Right lobe of liver (tissue), 6 donors: ENCODE data around the gene RBM23. TPM values are rescaled to one million over a fixed set of nuclear protein-coding genes. Genes with fewer than 3 reads are reported as not detected.

ENCODE experiments used
- ATAC-seq, 4 donors: fragments of 200-7000 bp; cut with Tn5 transposase; one replicate each; pipeline ENCODE4 v1.9.1; 2020; ENCODE audit warnings: mild to moderate bottlenecking in 4 of 4, moderate library complexity in 4 of 4
- DNase-seq, 3 donors: peaks; one replicate each; pipeline ENCODE4 v3.0.0-alpha.2; 2020
- H3K27ac ChIP-seq, 3 donors: fragments of 200-600 bp; one replicate each; pipeline ENCODE4 v1.8.0; 2022
- H3K27me3 ChIP-seq, 2 donors: fragments of 200-600 bp; one replicate each; pipeline ENCODE4 v1.8.0; 2022
- H3K36me3 ChIP-seq, 4 donors: fragments of 200-600 bp; sonication (generic) in 1 of 4; one replicate each; pipeline versions ENCODE4 v1.5.1 to v1.8.0; 2017 to 2022; ENCODE audit warnings: control low read depth in 1 of 4
- H3K4me1 ChIP-seq, 4 donors: fragments of 200-600 bp; sonication (generic) in 1 of 4; one replicate each; pipeline versions ENCODE4 v1.5.1 to v1.8.0; 2017 to 2022; ENCODE audit warnings: control low read depth in 1 of 4
- H3K4me3 ChIP-seq, 3 donors: fragments of 200-600 bp; one replicate each; pipeline ENCODE4 v1.8.0; 2022
- H3K9me3 ChIP-seq, 4 donors: fragments of 200-600 bp; sonication (generic) in 1 of 4; one replicate each; pipeline versions ENCODE4 v1.5.1 to v1.8.0; 2017 to 2022; ENCODE audit warnings: control low read depth in 1 of 4
- CTCF ChIP-seq, 4 donors: fragments of 200-600 bp in 3 of 4; fragments of 450-650 bp in 1 of 4; IDR thresholded peaks; one replicate each; pipeline versions ENCODE4 v1.5.1 to v1.8.0; 2016 to 2022; ENCODE audit warnings: antibody characterized with exemption in 4 of 4, mild to moderate bottlenecking in 2 of 4
- POLR2A ChIP-seq: fragments of 450-650 bp; IDR thresholded peaks from one replicate; pipeline ENCODE4 v1.6.1; 2017; ENCODE audit warnings: antibody characterized with exemption, mild to moderate bottlenecking
- WGBS: methylation state at CpG from one replicate; pipeline ENCODE4 v1.1.6; 2018; ENCODE audit warnings: low coverage, low lambda C conversion rate; ENCODE audit not compliant: insufficient coverage; ENCODE audit errors: missing lambda C conversion rate; 5-methylcytosine and 5-hydroxymethylcytosine counted together
- intact Hi-C, 2 donors: fragments of 100-400 bp; cut with DNase I; formaldehyde crosslinking; loops; one replicate each; pipeline versions ENCODE4 v1.11.2 to v1.14.1; 2022
- total RNA-seq, 6 experiments: library from RNA; depleted of rRNA in 2 of 6; stranded (reverse); fragments of >200 nt in 2 of 6; fragmentation: NEBNext Ultra II Directional in 3 of 6; extraction: Animal tissue kit (Norgen Biotek cat#: 25700) in 3 of 6; gene quantifications; one replicate each; pipeline versions ENCODE4 v1.1.0 to v1.2.4, GENCODE V29; 2016 to 2023
- donor health status: DM: no; HTN: yes; CAD: no.
- donor health status: DM: no; HTN: no; CAD: no.
- donor health status: DM: no; HTN: no; CAD: no.
- donor health status: DM: no; HTN: yes; CAD: no.
- donor health status: DM: no; HTN: yes; CAD: no.

Gene RBM23
- total RNA-seq, 6 experiments from 2014 or later: 22.2 to 38.0 (median 34.0) TPM

DNA sequence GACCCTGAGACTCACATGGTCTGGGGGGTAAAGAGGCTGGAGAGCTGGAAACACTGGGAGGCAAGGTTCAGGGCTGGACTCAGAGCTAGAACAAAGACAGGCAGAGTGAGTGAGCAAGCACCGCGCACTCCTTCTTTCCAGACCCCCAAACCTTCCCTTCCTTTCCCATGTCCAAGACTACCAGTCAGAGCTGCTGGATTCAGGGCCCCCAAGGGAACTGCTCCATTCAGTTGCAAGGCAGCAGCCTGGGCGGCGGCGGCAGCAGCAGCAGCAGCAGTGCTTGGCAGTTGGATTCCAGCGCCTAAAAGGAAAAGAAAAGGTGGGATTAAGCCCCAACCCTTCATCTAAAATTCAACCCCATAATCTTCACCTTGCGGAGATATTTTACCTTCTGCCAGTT is 17.1 kb downstream of the RBM23 start:
- TF ChIP-seq POLR2A (no peak), CTCF (IDR thresholded peaks at IDR 0.05) (no peak)
- Histone ChIP-seq H3K27ac (no peak overlapping the region), H3K9me3 (no peaks in the 10 kb centered on the region), H3K36me3 (peaks cover 11 to 53% (median 29%) of the 10 kb centered on the region in 4 donors), H3K4me3 (no peak overlapping the region), H3K4me1 (peaks cover 0 to 24% (median 12%) of the 10 kb centered on the region in 4 donors), H3K27me3 (no peaks in the 10 kb centered on the region)
- no peak for DNase-seq
- 100% methylated on average over 1 of the region's 7 CpGs for WGBS
- ATAC-seq: no peak
- intact Hi-C loops: no loop called here

DNA sequence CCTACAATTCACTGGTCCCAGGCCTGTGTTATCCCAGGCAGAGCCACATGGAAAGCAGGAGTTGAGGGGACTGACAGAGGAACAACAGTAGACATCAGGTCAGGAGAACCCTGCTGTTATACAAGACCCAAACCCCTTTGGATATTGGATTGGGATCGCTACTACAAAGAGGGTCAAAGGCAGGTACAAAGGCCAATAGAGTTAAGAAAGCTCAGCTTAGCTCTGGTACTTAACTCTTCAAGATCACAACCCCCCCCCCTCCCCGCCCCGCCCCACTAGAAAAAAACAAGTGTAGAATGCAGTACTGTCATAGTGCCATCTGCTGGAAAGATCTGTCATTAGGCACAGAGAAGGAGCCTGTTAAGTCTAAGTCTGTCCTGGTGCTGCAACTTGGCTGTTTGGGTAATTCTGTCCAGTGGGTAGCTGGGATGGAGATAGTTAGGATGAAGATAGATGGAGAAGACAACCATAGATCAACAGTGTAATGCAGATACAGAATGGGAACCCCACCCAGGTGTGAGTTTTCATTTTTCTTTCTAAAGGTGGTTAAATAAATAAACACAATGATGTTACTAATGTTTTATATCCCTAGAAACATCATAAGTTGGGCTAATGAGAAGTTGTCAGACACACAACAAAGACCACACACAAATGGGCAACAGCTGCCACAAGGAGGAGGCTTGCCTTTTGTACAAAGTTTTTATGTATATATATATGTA is 18.7 kb downstream of the RBM23 start:
- no peak for DNase-seq

DNA sequence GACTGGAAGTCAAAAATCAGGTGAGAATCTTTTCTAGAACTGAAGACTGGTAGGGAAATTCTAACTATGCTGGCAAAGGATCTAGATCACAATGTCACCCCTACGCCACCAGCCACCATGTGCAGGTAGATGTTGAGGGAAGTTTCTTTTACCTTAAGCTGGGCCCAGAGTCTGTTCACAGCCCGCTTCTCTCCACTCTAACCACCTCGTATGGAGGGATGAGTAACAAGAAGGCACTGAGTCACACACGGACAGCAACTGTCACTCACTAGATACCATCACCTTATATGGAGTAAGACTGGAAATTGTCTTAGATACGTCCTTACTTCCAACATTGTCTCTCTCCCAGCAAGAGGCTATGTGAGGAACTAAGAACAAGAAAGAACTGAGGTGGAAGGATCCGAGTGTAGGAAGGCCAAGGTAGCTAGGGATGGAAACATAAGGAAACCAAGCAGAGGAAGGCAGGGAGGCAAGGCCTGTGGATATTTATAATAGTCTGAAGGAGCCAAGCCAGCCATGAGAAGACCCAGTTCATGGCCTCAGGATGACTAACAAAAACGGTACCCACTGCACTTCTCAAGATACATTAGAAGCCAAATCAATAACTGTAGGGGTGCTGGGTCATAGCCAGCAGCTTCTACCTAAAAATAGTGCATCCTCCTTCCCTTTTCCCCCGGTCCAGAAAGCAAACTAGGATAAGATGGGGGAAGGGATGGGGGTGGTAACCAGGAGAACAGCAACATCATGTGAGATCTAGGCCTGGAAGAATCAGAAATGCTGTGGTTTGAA is 20.5 kb downstream of the RBM23 start:
- Histone ChIP-seq H3K27ac (no peak overlapping the region), H3K27me3 (no peaks in the 10 kb centered on the region), H3K4me3 (no peak overlapping the region), H3K9me3 (no peaks in the 10 kb centered on the region), H3K4me1 (peaks cover 0 to 9% (median 4%) of the 10 kb centered on the region in 4 donors), H3K36me3 (peaks cover 0 to 22% (median 9%) of the 10 kb centered on the region in 4 donors)
- TF ChIP-seq POLR2A (no peak), CTCF (IDR thresholded peaks at IDR 0.05) (no peak)
- ATAC-seq (no peak), DNase-seq (no peak)
- intact Hi-C loops: no loop called here
- WGBS: 65% methylated on average over 7 of the region's 8 CpGs

More for the DNA sequence above, 18.7 kb downstream of the RBM23 start:
- H3K4me3 ChIP-seq: no peak overlapping the region
- no peaks in the 10 kb centered on the region for H3K27me3 ChIP-seq
- WGBS: 59% methylated on average over 3 of the region's 3 CpGs
- H3K4me1 ChIP-seq: peaks cover 0 to 24% (median 12%) of the 10 kb centered on the region in 4 donors
- ATAC-seq: peak; percentile 24 to 52 (median 34)
- no peaks in the 10 kb centered on the region for H3K9me3 ChIP-seq
- H3K27ac ChIP-seq: no peak overlapping the region
- H3K36me3 ChIP-seq: peaks cover 0 to 37% (median 17%) of the 10 kb centered on the region in 4 donors
- TF ChIP-seq POLR2A (no peak), CTCF (IDR thresholded peaks at IDR 0.05) (peak; percentile 24 to 53 (median 46))
- intact Hi-C loops: no loop called here

- no peak overlapping the region for H3K4me3 ChIP-seq
- H3K4me1 ChIP-seq: peaks cover 0 to 1% (median 0%) of the 10 kb centered on the region in 4 donors
- no peak for TF ChIP-seq POLR2A
- TF ChIP-seq CTCF (IDR thresholded peaks at IDR 0.05): no peak
- H3K27ac ChIP-seq: no peak overlapping the region
- H3K9me3 ChIP-seq: no peaks in the 10 kb centered on the region
- no peaks in the 10 kb centered on the region for H3K27me3 ChIP-seq
- WGBS: 100% methylated on average over 1 of the region's 1 CpG
- peaks cover 0 to 21% (median 9%) of the 10 kb centered on the region in 4 donors for H3K36me3 ChIP-seq
- intact Hi-C loops: no loop called here
- no peak for ATAC-seq
- DNase-seq: no peak
These were observed 21.6 kb downstream of the RBM23 start for GRCh38 chr14:22897357-22897756.
